Cortex of kidney (tissue), 1 donor: ENCODE measurements around the gene CALHM5.

Experiments
- DNase-seq: peaks from one replicate; lab custom pipeline; 2025; lab: John Stamatoyannopoulos, UW

The CALHM5 gene

DNA sequence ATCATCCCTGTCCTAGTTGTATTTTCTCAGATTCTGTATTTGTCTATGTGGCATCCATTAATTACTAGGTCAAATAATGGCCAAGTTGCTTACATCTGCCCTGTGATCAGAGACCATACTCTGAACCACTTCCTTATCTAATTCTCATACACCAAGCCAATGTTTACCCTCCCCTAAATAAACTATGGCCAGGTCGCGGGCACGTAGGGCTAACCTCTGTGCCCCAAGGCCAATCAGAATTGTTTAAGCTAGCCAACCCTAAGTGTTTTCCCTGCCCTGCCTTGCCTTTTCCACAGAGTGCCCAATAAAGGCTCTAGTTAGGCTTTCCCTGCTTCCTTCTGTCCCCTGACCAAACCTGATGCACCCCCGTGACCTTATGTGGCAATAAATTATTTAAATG is 39.4 kb downstream of the CALHM5 start:
- DNase-seq: no peak

GRCh38 chr6:116553451-116553850 is 42.0 kb downstream of the CALHM5 start, which contains the start of gene CALHM4:
TSS of gene CALHM4 (plus strand) at chr6:116553751. CDS start at chr6:116553794, 43 bp downstream.
- DNase-seq: no peak

DNA sequence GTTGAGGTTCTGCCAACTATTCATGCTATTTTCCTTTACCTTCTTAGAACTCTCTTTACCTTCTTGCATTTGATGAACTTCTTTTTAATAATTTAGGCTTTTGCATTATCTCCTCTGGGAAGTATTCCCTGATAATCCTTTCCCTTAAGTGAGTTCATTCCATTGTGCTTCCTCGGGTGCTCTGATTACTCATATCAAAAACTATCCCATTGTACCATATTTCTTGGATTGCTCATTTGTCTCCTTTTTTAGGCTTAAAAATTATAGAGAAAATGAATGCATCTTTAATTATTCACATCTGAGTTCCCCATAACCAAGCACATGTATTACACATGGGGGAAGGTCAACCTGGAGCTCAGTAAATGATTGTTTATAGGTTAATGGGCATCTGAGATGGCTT is 44.6 kb downstream of the CALHM5 start:
- DNase-seq: no peak

DNA sequence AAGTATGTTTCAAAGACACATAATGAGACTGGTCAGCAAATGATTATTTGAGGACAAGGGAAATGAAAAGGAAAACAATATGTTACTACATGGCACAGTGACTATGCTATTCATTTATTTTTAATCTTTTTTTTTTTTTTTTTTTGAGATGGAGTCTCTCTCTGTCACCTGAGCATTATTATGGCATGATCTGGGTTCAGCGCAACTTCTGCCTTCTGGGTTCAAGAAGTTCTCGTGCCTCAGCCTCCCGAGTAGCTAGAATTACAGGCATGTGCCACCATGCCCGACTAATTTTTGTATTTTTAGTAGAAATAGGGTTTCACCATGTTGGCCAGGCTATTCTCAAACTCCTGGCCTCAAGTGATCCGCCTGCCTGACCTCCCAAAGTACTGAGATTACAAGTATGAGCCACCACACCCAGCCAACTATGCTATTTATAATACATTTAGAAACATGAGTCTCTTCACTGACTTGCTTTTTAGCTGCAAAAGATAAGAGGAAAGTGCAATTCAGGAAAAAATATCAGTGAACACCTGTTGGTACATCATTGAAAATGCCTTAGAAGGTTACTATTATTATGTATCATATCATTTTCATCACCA is 45.5 kb downstream of the CALHM5 start:
- DNase-seq: no peak

DNA sequence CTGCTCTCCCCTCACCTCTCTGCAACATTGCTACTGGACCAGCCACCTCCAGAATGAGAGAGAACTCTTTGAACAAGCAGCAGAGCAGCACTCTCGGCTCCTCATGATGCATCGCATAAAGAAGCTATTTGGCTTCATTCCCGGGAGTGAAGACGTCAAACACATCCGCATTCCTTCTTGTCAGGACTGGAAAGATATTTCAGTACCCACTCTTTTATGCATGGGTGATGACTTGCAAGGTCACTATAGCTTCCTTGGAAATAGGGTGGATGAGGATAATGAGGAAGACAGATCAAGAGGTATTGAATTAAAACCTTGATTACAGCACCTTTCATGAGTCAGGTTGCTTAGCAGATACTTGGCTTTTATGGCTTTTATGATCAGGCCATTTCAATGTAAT is 46.5 kb downstream of the CALHM5 start:
- no peak for DNase-seq

DNA sequence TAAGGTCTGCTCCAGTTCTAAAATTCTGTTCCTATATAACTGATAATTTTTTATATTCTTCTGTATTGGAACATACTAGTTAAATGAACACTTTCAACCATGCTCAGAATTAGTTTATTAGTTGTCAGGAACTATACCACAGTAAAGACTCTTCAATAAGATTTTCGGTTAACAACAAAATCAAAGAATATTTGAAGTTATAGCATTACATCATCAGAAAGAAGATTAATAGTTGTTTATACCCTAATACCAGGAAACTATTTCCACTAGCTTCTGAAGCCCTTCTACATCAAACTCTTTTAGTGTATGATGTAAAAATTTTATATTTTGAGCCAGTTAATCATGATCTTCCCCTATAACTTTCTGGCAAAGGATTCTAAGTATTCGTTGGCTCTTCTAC is 48.7 kb downstream of the CALHM5 start:
- DNase-seq: no peak

DNA sequence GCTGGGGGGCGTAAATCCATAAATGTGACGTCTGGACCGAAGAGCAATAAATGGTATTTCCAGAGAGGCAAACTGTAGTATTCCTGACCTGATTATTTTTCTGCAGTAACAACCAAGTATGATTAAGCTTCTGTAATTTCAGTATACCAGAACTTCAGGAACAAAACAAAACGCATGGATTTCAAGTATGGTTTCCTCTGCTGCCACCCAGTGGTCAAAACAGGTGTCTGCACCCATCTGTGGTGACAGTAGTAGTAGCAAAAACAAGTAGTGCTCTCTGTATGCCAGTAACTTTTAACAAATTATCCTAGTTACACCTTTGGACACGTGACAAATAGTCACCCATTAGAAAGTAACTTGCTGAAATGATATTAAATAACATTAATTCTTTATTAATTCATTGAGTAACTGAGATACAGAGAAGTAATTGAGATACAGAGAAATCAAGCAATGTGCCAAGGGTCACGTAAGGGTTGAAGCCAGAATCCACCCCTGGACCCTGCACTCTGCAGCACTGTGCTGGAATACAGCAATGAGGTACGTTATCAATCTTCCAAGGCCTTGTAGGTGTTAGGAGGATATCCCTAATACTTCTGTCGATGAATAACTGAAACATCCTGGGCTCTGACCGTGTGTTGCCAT is 50.1 kb downstream of the CALHM5 start:
- DNase-seq: no peak

DNA sequence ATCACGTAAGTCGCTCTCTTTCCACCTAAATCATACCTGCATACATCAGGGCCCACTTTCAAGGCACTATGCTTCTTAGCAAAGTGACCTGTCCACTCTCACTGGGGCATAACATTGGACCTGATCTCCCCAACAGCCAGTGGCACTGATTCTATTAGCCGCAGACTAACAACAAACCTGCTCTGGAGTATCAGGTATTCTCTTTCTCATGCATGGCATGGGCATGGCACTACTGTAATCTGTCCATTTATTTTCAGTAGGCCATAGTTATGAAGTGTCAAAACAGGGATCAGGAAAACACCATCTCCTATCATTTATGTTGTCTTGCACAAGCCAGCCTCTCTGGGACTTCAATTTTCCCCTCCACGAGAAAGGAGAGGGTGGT is 50.6 kb downstream of the CALHM5 start:
- DNase-seq: no peak

GRCh38 chr6:116562614-116563013 is 51.2 kb downstream of the CALHM5 start:
- DNase-seq: no peak

- DNase-seq: no peak
Measured at GRCh38 chr6:116563830-116564229, 52.4 kb downstream of the CALHM5 start.

- no peak for DNase-seq
Measured at GRCh38 chr6:116564311-116564710, 52.9 kb downstream of the CALHM5 start.

DNA sequence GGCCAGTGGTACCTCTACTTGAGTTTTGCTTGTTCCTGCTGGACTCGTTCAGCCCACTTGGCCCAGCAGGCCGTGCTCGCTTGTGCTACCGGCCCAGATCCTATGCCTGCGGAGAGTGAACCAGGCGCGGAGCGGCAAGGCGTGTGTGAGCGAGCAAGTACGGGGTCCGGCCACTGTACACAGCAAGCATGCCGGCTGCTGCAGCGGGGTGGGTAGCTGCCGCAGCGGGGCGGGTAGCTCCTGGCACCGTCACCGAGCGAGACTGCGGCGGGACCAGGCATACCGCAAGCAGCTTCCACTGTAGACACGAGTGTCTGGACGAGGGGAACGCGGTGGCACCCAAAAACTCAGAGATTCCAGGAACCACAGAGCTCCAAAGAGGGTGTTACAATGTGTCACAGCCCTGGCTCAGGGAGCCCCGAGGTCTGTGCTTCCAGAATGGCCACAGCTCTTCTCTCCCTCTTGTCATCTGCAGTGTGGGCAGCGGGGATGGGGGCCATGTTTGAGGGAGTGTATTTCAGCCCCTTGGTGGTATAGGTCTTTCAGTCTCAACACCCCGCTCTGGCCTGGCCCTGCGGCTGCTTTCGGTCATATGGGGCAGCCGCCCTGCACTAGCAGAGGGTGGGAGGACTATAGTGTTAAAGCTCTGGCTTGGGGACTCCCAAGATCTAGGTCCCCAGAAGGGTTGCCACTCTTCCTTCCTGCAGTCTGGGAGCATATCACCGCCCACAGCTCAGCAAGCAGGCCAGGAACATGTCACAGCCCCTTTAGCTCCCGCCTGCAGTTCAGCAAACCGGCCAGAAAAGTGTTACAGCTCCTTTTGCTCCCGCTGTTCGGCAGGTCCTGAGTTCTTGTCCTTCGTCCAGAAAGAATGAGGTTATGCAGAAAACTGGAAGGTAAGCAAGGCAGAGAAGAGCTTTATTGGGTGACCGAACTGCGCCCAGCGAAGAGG is 53.8 kb downstream of the CALHM5 start:
- DNase-seq: peak; percentile 40

- DNase-seq: no peak
Measured at GRCh38 chr6:116568111-116568510, 56.7 kb downstream of the CALHM5 start.

DNA sequence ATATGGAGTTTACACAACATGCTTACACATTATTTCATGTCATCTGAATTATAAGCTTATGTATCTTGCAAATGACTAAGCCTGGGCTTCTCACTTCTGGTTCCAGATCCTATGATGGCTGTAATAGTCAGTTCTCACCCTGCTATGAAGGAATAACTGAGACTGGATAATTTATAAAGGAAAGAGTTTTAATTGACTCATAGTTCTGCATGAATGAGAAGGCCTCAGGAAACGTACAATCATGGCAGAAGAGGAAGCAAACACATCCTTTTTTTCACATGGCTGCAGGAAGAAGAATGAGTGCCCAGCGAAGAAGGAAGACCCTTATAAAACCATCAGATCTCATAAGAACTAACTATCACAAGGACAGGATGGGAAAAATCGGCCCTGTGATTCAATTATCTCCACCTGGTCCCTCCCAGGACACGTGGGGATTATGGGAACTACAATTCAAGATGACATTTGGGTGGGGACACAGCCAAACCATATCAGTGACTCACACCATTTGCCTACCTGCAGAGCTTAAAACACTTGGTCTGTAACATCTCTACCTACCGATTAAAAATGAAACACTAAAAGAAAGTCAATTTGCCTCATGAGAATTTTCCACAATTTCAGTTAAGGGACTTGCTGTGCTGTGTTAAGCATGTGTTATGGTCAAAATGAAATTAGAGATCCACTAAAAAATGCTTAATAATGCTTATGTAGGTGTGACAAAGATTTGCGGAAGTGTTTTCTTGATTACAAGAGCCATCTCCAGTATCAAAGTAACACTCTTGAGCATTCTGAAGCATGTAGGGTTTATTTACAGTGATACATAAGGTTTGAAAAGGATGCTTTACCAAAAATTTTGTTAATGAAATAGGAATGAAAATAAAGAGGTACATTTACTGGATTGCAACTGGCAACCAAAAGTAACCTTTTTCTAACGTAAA is 57.6 kb downstream of the CALHM5 start:
- no peak for DNase-seq

DNA sequence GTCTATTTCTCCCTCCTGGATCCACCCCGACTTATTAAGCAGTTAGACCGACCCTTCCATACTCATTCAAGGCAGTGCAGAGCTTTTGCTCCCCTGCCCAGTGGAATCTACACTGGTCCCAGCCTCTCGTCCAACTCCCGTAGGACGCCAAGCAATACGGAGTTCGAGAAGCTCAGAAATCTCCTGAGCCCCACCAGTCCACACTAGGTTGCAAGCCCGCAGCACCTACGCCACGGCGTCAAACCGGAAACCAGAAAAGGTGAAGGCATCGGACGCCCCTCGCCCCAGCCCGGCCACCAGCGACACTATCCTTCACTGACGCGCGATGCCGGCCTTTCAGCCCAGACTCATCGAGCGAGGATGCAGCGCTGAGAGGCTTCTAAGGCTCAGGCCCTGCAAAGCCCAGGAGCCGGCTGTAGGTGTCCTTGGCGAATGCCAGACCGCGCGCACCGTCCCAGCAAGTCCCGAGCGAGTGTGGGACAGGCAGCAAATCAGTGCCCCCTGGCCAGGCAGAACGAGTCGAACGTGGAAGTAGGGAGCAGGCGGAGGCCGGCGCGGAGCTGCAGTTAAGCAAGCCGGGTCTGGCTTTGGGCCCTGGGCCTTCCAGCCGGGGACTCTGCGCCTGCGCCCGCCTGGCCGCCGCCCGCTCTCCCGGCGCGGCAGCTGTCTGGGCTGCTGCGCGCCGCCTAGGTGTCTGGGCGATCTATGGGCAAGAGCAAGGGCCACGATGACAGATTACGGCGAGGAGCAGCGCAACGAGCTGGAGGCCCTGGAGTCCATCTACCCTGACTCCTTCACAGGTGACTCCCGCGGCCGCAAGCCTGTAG is 59.6 kb downstream of the CALHM5 start, which contains the start of gene RWDD1:
Gene RWDD1 (plus strand): TSS at position 649 of the 827 bp plus-strand sequence. CDS start 79 bp downstream, at position 728.
- peak; percentile 80 for DNase-seq

DNA sequence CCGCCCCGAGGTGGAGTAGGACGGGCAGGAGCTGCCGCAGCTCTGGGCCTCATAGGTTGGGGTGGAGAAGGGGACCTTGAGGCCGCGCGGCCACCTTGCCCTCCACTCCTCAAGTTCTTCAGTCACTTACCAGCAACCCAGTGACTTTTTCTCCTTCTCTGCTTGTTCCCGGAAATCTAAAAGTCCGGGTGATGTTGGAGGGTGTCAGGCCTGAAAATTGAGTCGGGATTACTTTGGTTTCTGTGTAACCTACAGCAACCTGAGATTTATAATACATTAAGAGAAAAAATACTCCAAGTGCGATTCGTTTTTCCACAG is 60.2 kb downstream of the CALHM5 start:
- DNase-seq: no peak

DNA sequence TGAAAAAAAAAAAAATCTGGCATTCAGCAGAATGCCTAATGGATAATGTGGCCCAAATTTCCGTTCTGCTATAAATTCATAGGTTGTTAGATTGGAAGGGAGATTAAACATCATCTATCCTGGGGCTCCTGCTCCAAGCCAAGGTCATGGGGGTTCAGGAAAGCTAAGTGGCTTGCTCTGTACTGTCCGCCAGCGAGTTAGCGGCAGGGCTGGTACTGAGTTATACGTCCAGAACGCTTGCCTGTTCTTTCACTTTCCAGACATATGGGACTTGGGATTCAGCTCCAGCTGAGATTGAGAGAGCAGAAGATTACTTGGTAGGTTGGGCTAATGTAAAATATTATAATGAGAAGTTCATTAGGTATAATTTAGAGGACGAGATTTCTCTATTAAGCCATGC is 60.7 kb downstream of the CALHM5 start:
- no peak for DNase-seq
